Measurements from ENCODE around the gene RNU7-1.

RNU7-1 gene

DNA sequence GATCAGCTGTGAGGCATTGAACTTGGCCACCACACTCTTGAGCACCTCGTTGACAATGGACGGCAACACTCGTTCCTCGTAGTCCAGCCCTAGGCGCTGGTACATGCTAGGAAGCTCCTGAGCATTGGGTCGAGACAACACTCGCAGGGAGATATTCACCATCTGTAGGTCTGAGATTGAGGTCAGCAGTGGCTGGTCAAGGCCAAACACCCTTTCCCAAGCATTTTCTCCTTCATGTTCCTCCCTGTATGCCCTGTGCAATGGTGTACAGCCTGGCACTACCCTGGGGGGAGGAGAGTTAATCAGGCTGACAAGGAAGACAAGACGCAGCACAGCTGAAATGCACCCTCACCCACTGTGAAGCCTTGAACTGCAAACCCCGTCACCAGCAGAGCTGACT lies 24.8 kb downstream of the RNU7-1 start:
- H3K4me3 ChIP-seq (replicated peaks; ENCODE audit: insufficient read depth, low read length): no peak overlapping the region
- no peak for DNase-seq (ENCODE audit: low read depth in 1 of 2, low spot score in 1 of 2)
- no peak for TF ChIP-seq GABPA (IDR thresholded peaks at IDR 0.05; ENCODE audit: low read depth)
- no peaks in the 10 kb centered on the region for H3K27me3 ChIP-seq (ENCODE audit: insufficient read depth, poor library complexity, severe bottlenecking)
- peak overlapping the region; percentile 96 for H3K27ac ChIP-seq (replicated peaks)

DNA sequence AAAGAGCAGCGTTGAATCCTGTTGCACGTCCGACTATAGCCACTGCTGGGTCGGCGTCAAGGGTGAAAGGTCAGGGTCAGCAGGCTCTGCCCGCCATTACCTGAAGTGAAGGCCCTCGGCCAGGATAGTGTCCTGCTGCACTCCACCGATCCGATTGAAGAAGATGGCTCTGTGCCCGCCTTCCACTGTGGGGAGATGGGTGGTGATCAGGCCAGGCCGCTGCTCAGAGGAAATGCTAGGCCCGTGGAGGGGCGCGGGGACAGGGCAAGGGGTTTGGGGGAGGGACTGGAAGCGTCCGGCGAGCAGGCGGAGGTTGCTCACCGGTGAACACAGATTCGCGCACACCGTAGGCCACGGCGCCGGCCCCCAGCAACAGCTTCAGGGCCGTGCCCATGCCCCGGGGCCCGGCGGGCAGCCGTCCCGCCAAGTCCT lies 26.5 kb downstream of the RNU7-1 start:
- peak overlapping the region; percentile 96 for H3K27ac ChIP-seq (replicated peaks)
- DNase-seq (ENCODE audit: low read depth in 1 of 2, low spot score in 1 of 2): no peak
- peak overlapping the region; percentile 87 for H3K4me3 ChIP-seq (replicated peaks; ENCODE audit: insufficient read depth, low read length)
- H3K27me3 ChIP-seq (ENCODE audit: insufficient read depth, poor library complexity, severe bottlenecking): no peaks in the 10 kb centered on the region
- TF ChIP-seq CTCF (IDR thresholded peaks at IDR 0.05; ENCODE audit: insufficient read depth, low read length) (no peak), SPI1 (IDR thresholded peaks at IDR 0.05; ENCODE audit: borderline replicate concordance, low read depth) (no peak), GABPA (IDR thresholded peaks at IDR 0.05; ENCODE audit: low read depth) (no peak), POLR2AphosphoS5 (IDR thresholded peaks at IDR 0.05; ENCODE audit: low read depth) (no peak; the same call in 1 of the 2 replicates)
- TF ChIP-seq, protein P1, sequence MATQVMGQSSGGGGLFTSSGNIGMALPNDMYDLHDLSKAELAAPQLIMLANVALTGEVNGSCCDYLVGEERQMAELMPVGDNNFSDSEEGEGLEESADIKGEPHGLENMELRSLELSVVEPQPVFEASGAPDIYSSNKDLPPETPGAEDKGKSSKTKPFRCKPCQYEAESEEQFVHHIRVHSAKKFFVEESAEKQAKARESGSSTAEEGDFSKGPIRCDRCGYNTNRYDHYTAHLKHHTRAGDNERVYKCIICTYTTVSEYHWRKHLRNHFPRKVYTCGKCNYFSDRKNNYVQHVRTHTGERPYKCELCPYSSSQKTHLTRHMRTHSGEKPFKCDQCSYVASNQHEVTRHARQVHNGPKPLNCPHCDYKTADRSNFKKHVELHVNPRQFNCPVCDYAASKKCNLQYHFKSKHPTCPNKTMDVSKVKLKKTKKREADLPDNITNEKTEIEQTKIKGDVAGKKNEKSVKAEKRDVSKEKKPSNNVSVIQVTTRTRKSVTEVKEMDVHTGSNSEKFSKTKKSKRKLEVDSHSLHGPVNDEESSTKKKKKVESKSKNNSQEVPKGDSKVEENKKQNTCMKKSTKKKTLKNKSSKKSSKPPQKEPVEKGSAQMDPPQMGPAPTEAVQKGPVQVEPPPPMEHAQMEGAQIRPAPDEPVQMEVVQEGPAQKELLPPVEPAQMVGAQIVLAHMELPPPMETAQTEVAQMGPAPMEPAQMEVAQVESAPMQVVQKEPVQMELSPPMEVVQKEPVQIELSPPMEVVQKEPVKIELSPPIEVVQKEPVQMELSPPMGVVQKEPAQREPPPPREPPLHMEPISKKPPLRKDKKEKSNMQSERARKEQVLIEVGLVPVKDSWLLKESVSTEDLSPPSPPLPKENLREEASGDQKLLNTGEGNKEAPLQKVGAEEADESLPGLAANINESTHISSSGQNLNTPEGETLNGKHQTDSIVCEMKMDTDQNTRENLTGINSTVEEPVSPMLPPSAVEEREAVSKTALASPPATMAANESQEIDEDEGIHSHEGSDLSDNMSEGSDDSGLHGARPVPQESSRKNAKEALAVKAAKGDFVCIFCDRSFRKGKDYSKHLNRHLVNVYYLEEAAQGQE (IDR thresholded peaks at IDR 0.05; ENCODE audit: insufficient replicate concordance, low read depth): no peak

- no peak overlapping the region for H3K27ac ChIP-seq (replicated peaks)
- TF ChIP-seq POLR2AphosphoS5 (IDR thresholded peaks at IDR 0.05; ENCODE audit: low read depth): peak; percentile 49; the same call in 1 of the 2 replicates
- TF ChIP-seq GABPA (IDR thresholded peaks at IDR 0.05; ENCODE audit: low read depth): no peak
- no peak for DNase-seq (ENCODE audit: low read depth in 1 of 2, low spot score in 1 of 2)
- no peaks in the 10 kb centered on the region for H3K27me3 ChIP-seq (ENCODE audit: insufficient read depth, poor library complexity, severe bottlenecking)
- no peak overlapping the region for H3K4me3 ChIP-seq (replicated peaks; ENCODE audit: insufficient read depth, low read length)
Observed at GRCh38 chr12:6974180-6974579, 30.6 kb downstream of the RNU7-1 start.

DNA sequence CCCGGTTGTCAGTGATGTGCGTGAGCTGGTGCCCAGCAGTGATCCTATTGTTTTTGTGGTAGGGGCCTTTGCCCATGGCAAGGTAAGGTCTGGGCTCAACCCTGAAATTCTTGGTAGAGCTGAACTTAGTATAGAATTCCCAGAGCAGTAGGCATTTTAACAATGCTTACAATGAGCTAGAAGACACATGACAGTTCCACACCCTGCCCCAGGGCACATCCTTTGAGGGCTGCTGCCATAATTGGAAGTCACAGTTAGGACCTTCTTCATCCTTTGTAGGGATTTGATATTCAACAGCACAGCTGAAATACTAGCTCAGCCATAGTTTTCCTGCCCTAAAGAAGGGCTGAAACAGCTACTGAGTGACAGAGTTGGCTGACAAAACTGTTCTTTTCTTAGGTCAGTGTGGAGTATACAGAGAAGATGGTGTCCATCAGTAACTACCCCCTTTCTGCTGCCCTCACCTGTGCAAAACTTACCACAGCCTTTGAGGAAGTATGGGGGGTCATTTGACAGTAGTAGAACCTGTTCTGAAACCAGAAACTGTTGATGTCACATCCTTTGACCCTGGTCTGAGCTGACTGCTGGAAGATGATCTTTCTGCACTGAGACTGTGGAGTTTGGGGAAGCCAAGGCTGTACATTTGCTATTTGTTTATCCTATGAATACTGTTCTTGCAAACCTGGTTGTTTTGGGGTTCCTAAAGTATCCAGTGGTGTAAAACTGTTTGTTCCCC lies 31.8 kb downstream of the RNU7-1 start:
- TF ChIP-seq GABPA (IDR thresholded peaks at IDR 0.05; ENCODE audit: low read depth) (no peak), POLR2AphosphoS5 (IDR thresholded peaks at IDR 0.05; ENCODE audit: low read depth) (no peak), CTCF (IDR thresholded peaks at IDR 0.05; ENCODE audit: insufficient read depth, low read length) (no peak), SPI1 (IDR thresholded peaks at IDR 0.05; ENCODE audit: borderline replicate concordance, low read depth) (no peak)
- TF ChIP-seq, protein P1 (IDR thresholded peaks at IDR 0.05; ENCODE audit: insufficient replicate concordance, low read depth): no peak
- Histone ChIP-seq H3K4me3 (replicated peaks; ENCODE audit: insufficient read depth, low read length) (no peak overlapping the region), H3K27ac (replicated peaks) (no peak overlapping the region), H3K27me3 (ENCODE audit: insufficient read depth, poor library complexity, severe bottlenecking) (no peaks in the 10 kb centered on the region)
- DNase-seq (ENCODE audit: low read depth in 1 of 2, low spot score in 1 of 2): no peak

GRCh38 chr12:6977653-6978052 lies 34.0 kb downstream of the RNU7-1 start:
- no peaks in the 10 kb centered on the region for H3K27me3 ChIP-seq (ENCODE audit: insufficient read depth, poor library complexity, severe bottlenecking)
- DNase-seq (ENCODE audit: low read depth in 1 of 2, low spot score in 1 of 2): no peak
- no peak for TF ChIP-seq CTCF (IDR thresholded peaks at IDR 0.05; ENCODE audit: insufficient read depth, low read length)
- TF ChIP-seq POLR2AphosphoS5 (IDR thresholded peaks at IDR 0.05; ENCODE audit: low read depth): 0 out of 2 replicates have a peak, but pooled peaks have one; percentile 4
- no peak for TF ChIP-seq SPI1 (IDR thresholded peaks at IDR 0.05; ENCODE audit: borderline replicate concordance, low read depth)
- no peak for TF ChIP-seq GABPA (IDR thresholded peaks at IDR 0.05; ENCODE audit: low read depth)
- TF ChIP-seq, protein P1 (IDR thresholded peaks at IDR 0.05; ENCODE audit: insufficient replicate concordance, low read depth): no peak
- no peak overlapping the region for H3K4me3 ChIP-seq (replicated peaks; ENCODE audit: insufficient read depth, low read length)
- H3K27ac ChIP-seq (replicated peaks): no peak overlapping the region

Measured in HL-60 (cell line).